ENCODE results near the gene GULP1. TPM values are rescaled to one million over a fixed set of nuclear protein-coding genes. Genes with fewer than 3 reads are reported as not detected.

The GULP1 gene
- total and polyA plus RNA-seq, 2 of the 13 experiments (the other 11 are each of a cell fraction or from before 2014, with no cell fraction given), result 0.15 TPM; not detected in 1

GRCh38 chr2:188367164-188367563 is 75.5 kb downstream of the GULP1 start (continued):
- TF ChIP-seq ZSCAN20 (CRISPR knock-in tag; IDR thresholded peaks at IDR 0.05; ENCODE audit: borderline replicate concordance) (no peak), FIP1L1 (IDR thresholded peaks at IDR 0.05; ENCODE audit: borderline replicate concordance, insufficient read depth, low read depth, low read length) (no peak), ZBTB4 (CRISPR knock-in tag; IDR thresholded peaks at IDR 0.05; ENCODE audit: borderline replicate concordance) (no peak), SAFB2 (CRISPR knock-in tag; IDR thresholded peaks at IDR 0.05; ENCODE audit: borderline replicate concordance, low read depth) (no peak), MXD3 (CRISPR knock-in tag; IDR thresholded peaks at IDR 0.05) (no peak), HOXD1 (CRISPR knock-in tag; IDR thresholded peaks at IDR 0.05) (no peak)

GRCh38 chr2:188369365-188369764 is 77.7 kb downstream of the GULP1 start:
- 10% methylated on average over 3 of the region's 3 CpGs for WGBS (ENCODE audit: low lambda C conversion rate)
- ChIA-PET POLR2A (no interaction called here), CTCF (ENCODE audit: low intra/inter-chr PET ratio, low total read pairs) (interaction anchor here (1.2 kb wide), 1 partner anchor 78 kb away, joined by 5 read pairs; the partner anchor contains the start of gene GULP1)
- Histone ChIP-seq H2AFZ (ENCODE audit: low read length) (no peak overlapping the region), H3K4me1 (ENCODE audit: insufficient read depth, low read length) (no peaks in the 10 kb centered on the region), H3K4me3 (replicated peaks in 1 of 3; ENCODE audit: insufficient read depth in 1 of 3, low read depth in 2 of 3, low read length in 3 of 3) (no peak overlapping the region), H3K9ac (ENCODE audit: insufficient read depth, low read depth, low read length) (no peak overlapping the region), H3K9me3 (ENCODE audit: low read length) (no peaks in the 10 kb centered on the region), H3K27ac (ENCODE audit: extremely low read length, insufficient read depth, low read length) (no peak overlapping the region), H4K20me1 (ENCODE audit: insufficient read depth, low read length) (no peaks in the 10 kb centered on the region), H3K27me3 (ENCODE audit: control insufficient read depth in 1 of 2, insufficient read depth in 2 of 2, low read length in 2 of 2) (no peaks in the 10 kb centered on the region), H3K79me2 (ENCODE audit: insufficient read depth, low read length) (no peaks in the 10 kb centered on the region), H3K36me3 (replicated peaks in 1 of 2; ENCODE audit: control insufficient read depth in 1 of 2, insufficient read depth in 2 of 2, low read length in 2 of 2) (no peaks in the 10 kb centered on the region), H3K4me2 (ENCODE audit: low read depth, low read length) (no peak overlapping the region)
- intact Hi-C loops (cut with micrococcal nuclease; ENCODE audit: unreplicated experiment) (loop anchor here (1.0 to 5.0 kb wide), 2 partner anchors 77 to 304 kb away; partner anchors contain the start of gene GULP1), in situ Hi-C loops (cut with HindIII; ENCODE audit: extremely low pct_ligation_motif_present, low pct_unique_long_range_greater_than_20kb) (no loop called here)
- ATAC-seq, result peak; percentile 99
- peak; percentile 79 for FAIRE-seq
- DNase-seq (ENCODE audit: low spot score), result peak; percentile 57
- no TSS peak for BruUV-seq (replicated peaks)
- no peak for TF ChIP-seq NR2F2 (IDR thresholded peaks at IDR 0.05; ENCODE audit: borderline replicate concordance, low read depth)
- TF ChIP-seq STAT5B (CRISPR knock-in tag; IDR thresholded peaks at IDR 0.05), result no peak
- TF ChIP-seq JARID2 (CRISPR knock-in tag; IDR thresholded peaks at IDR 0.05; ENCODE audit: insufficient replicate concordance), result no peak
- 0 out of 2 replicates have a peak, but pooled peaks have one; percentile 12 for TF ChIP-seq RAD21 (CRISPR knock-in tag; IDR thresholded peaks at IDR 0.05)
- no peak for TF ChIP-seq ZKSCAN8 (CRISPR knock-in tag; IDR thresholded peaks at IDR 0.05; ENCODE audit: borderline replicate concordance)
- TF ChIP-seq ZNF562 (CRISPR knock-in tag; IDR thresholded peaks at IDR 0.05; ENCODE audit: borderline replicate concordance), result no peak
- TF ChIP-seq SMC3 (IDR thresholded peaks at IDR 0.05; ENCODE audit: low read length), result peak; percentile 49; the same call in 1 of the 2 replicates
- peak; percentile 64 for TF ChIP-seq STAG1 (CRISPR knock-in tag; IDR thresholded peaks at IDR 0.05)
- TF ChIP-seq ZNF710 (CRISPR knock-in tag; IDR thresholded peaks at IDR 0.05; ENCODE audit: borderline replicate concordance), result no peak
- no peak for TF ChIP-seq NR0B2 (CRISPR knock-in tag; IDR thresholded peaks at IDR 0.05)

Data from HepG2 (cell line).